Articular chondrocyte of knee joint (primary cell): ENCODE results near the gene PADI3. TPM values are rescaled to one million over a fixed set of nuclear protein-coding genes. Genes with fewer than 3 reads are reported as not detected.

ENCODE experiments used
- small RNA-seq: library from RNA; depleted of rRNA; stranded (forward); fragments of <200 nt; gene quantifications from one replicate; pipeline ENCODE3, GENCODE V24; 2012
- total RNA-seq: library from RNA; depleted of rRNA; stranded (reverse); fragments of >200 nt; gene quantifications from 2 replicates; pipeline ENCODE4 v1.2.3, GENCODE V29; 2012

Gene PADI3, protein sequence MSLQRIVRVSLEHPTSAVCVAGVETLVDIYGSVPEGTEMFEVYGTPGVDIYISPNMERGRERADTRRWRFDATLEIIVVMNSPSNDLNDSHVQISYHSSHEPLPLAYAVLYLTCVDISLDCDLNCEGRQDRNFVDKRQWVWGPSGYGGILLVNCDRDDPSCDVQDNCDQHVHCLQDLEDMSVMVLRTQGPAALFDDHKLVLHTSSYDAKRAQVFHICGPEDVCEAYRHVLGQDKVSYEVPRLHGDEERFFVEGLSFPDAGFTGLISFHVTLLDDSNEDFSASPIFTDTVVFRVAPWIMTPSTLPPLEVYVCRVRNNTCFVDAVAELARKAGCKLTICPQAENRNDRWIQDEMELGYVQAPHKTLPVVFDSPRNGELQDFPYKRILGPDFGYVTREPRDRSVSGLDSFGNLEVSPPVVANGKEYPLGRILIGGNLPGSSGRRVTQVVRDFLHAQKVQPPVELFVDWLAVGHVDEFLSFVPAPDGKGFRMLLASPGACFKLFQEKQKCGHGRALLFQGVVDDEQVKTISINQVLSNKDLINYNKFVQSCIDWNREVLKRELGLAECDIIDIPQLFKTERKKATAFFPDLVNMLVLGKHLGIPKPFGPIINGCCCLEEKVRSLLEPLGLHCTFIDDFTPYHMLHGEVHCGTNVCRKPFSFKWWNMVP
- total RNA-seq = not detected in 2 replicates

DNA sequence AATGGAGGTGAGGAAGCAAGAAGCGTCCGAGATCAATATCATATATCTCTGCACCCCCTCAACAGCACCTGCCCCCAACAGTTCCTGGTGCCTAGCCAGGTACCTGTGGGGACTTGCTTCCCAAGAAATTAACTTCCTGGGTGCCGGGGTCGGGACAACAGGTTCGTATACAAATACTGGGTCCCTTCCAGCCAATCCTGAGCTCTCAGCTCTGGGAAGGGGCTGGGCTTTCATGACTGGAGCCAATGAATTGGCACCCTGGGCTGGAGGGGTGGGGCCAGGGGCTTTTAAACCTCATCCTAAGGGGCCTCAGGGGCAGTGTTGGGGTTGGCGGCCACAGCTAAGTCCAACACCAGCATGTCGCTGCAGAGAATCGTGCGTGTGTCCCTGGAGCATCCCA is at the start of gene PADI3:
Gene PADI3 (plus strand): TSS at position 318 of the 400 bp plus-strand sequence. CDS start 40 bp downstream, at position 358.

DNA sequence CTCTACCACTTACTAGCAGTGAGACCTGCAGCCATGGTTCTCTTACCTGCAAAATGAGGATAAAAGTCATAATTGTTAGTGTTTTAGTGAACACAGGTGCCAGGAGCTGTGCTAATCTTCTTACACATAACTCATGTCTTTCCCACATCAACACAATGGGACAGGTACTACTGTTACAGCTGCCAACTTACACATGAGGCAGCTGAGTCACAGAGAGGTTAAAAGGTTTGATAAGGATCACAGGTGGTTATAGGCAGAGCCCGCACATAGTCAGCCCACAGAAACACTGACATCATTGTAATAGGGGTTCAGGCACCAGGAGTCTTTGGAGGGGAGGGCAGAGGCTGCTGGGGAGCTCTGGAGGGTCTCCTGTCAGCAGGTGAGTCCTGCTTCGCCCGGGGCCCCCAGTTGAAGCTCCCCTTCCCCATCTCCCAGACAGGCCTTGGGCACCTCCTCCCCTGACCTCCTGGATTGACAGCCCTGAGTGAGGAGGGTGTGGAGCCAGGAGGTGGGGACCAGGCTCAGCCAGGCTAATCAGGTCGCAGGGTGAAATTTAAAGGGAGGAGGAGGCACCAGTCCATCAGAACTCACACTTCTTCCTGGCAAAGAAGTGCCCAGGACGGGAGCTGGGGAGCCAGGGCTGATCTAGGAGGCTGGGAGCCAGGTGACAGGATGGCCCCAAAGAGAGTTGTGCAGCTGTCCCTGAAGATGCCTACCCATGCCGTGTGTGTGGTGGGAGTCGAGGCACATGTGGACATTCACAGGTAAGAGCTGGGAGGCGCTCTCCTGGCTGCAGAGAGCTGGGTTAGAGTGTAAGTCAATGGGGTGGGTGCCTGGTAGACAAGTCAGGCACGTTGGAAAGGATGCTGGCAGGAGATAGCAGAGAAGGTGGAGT is 44.1 kb upstream of the PADI3 start, which contains the start of gene PADI1:
Gene PADI1 (plus strand): TSS at position 583 of the 895 bp plus-strand sequence. CDS start 90 bp downstream, at position 673.

GRCh38 chr1:17307946-17308345 is 59.0 kb downstream of the PADI3 start, which contains the start of gene PADI4:
PADI4 (plus strand) TSS chr1:17308197; CDS start chr1:17308223, 26 bp downstream.

Small RNA genes lying within 50 kb of the gene (small RNA-seq; reads per million reads assigned to genes)
- gene MIR3972 = not detected

Other genes starting within 250 kb of the PADI3 start
- gene ATP13A2, start 237.2 kb upstream of the PADI3 start, total RNA-seq = 17.6 and 23.8 TPM in 2 replicates
- 85.8 and 90.4 TPM in 2 replicates for gene SDHB, start 195.1 kb upstream of the PADI3 start, total RNA-seq
- gene PADI2, start 129.6 kb upstream of the PADI3 start, total RNA-seq = not detected in 2 replicates
- gene PADI1, start 44.0 kb upstream of the PADI3 start, total RNA-seq = 0.11 TPM in 1 of 2 replicates, not detected in the other
- gene PADI4, start 59.1 kb downstream of the PADI3 start, total RNA-seq = not detected in 2 replicates
- gene PADI6, start 123.1 kb downstream of the PADI3 start, total RNA-seq = not detected in 2 replicates
- 28.7 and 37.4 TPM in 2 replicates for gene RCC2, start 190.6 kb downstream of the PADI3 start, total RNA-seq